GM12874 (cell line): ENCODE results near the gene PLXNB1.

Source experiments
- CTCF ChIP-seq: IDR thresholded peaks from 2 replicates; pipeline ENCODE4 v1.5.1; 2011; ENCODE audit warnings: low read depth, mild to moderate bottlenecking, control low read depth, low read length, moderate library complexity; ENCODE audit not compliant: insufficient read depth

PLXNB1 gene

GRCh38 chr3:48435774-48436476 lies 6.0 kb upstream of the PLXNB1 start:
- TF ChIP-seq CTCF: peak; percentile 98

GRCh38 chr3:48435223-48435595 lies 5.3 kb upstream of the PLXNB1 start:
- no peak for TF ChIP-seq CTCF

GRCh38 chr3:48434591-48435222 lies 4.8 kb upstream of the PLXNB1 start:
- no peak for TF ChIP-seq CTCF

- no peak for TF ChIP-seq CTCF
These were observed 3.7 kb upstream of the PLXNB1 start for GRCh38 chr3:48433472-48434118.

GRCh38 chr3:48432411-48433371 lies 2.8 kb upstream of the PLXNB1 start:
- peak; percentile 30; the same call in 1 of the 2 replicates for TF ChIP-seq CTCF

- TF ChIP-seq CTCF: no peak
These were observed 1.5 kb upstream of the PLXNB1 start for GRCh38 chr3:48431224-48432029.
